Endothelial cell (in vitro differentiated cells): Measurements from ENCODE around the gene ADAMTSL1. TPM values are rescaled to one million over a fixed set of nuclear protein-coding genes. Genes with fewer than 3 reads are reported as not detected.
A peak's percentile ranks its signal among the peaks of the same experiment; 100 is the strongest.

Source experiments
- DNase-seq: peaks from one replicate; pipeline ENCODE4 v3.0.0; 2021; ENCODE audit warnings: low spot score
- H3K27ac Mint-ChIP-seq: one replicate; pipeline ENCODE4 v1.8.0; 2021; ENCODE audit warnings: mixed read lengths, inconsistent platforms; ENCODE audit not compliant: unreplicated experiment
- H3K27me3 Mint-ChIP-seq: one replicate; pipeline ENCODE4 v1.8.0; 2021; ENCODE audit warnings: mild to moderate bottlenecking, moderate library complexity, mixed read lengths, inconsistent platforms; ENCODE audit not compliant: unreplicated experiment
- H3K36me3 Mint-ChIP-seq: one replicate; pipeline ENCODE4 v1.8.0; 2021; ENCODE audit warnings: mild to moderate bottlenecking, low read depth, mixed read lengths, inconsistent platforms; ENCODE audit not compliant: unreplicated experiment
- H3K4me1 Mint-ChIP-seq: one replicate; pipeline ENCODE4 v1.8.0; 2021; ENCODE audit warnings: mild to moderate bottlenecking, mixed read lengths, inconsistent platforms; ENCODE audit not compliant: unreplicated experiment
- H3K4me3 Mint-ChIP-seq: one replicate; pipeline ENCODE4 v1.8.0; 2021; ENCODE audit warnings: mild to moderate bottlenecking, mixed read lengths, inconsistent platforms; ENCODE audit not compliant: unreplicated experiment
- H3K9me3 Mint-ChIP-seq: one replicate; pipeline ENCODE4 v1.8.0; 2021; ENCODE audit warnings: mixed read lengths, inconsistent platforms; ENCODE audit not compliant: unreplicated experiment
- total RNA-seq: library from RNA; stranded (reverse); fragmentation: NEBNext Ultra II Directional; extraction: Animal tissue kit (Norgen Biotek cat#: 25700); gene quantifications from one replicate; pipeline ENCODE4 v1.2.1, GENCODE V29; 2021; ENCODE audit not compliant: unreplicated experiment
- TF ChIP-seq, protein P1 (sequence below): fragments of 200-600 bp; sonication (generic); IDR thresholded peaks from one replicate; pipeline ENCODE4 v1.5.0; 2021; ENCODE audit warnings: antibody characterized with exemption; ENCODE audit not compliant: unreplicated experiment

Gene ADAMTSL1
- total RNA-seq, 1 donor from 2014 or later, result 18.2 TPM

DNA sequence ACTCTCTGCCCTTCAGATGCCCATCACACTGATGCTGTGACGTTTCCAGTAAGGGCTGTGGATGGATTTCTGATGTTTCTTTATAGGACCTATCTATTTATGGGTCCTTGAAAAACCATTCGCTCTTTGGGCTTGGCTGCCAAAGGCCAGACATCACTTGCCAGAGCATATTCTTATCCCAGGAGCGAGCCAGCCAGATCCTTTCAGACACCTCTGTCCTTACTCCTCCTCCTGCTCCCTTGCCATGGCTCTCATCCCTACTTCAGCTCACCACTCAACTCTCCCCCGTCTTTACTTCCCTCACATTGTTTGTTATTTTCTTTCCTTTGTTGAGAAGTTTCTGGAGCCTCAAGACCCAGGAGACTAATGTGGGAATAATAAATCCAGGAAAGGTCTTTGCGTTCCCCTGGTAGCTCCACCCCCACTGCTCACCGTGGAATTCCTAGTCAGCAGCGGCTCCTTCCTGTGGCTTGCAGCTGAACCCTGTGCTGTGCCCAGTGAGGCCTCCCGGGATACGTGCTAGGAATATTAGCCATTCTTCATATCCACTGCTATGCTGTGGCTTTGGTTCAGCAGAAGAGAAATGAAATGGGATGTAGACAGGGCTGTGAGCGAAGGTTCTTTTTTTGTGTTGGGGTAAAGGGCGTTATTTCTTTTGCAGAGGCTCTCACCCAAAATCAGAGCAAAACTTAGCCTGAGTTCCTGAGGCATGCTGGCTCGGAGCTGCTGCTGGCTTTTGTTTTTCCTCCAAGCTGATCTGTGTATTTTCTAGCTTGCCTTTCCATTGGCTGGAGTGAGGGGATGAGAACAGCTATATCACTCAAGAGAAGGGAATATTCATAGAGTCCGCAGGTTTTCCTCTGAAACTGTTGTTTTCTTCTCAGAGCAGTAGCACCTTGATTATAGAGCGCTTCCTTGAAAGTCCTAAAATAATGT lies 387.9 kb downstream of the ADAMTSL1 start:
- TF ChIP-seq, protein P1, sequence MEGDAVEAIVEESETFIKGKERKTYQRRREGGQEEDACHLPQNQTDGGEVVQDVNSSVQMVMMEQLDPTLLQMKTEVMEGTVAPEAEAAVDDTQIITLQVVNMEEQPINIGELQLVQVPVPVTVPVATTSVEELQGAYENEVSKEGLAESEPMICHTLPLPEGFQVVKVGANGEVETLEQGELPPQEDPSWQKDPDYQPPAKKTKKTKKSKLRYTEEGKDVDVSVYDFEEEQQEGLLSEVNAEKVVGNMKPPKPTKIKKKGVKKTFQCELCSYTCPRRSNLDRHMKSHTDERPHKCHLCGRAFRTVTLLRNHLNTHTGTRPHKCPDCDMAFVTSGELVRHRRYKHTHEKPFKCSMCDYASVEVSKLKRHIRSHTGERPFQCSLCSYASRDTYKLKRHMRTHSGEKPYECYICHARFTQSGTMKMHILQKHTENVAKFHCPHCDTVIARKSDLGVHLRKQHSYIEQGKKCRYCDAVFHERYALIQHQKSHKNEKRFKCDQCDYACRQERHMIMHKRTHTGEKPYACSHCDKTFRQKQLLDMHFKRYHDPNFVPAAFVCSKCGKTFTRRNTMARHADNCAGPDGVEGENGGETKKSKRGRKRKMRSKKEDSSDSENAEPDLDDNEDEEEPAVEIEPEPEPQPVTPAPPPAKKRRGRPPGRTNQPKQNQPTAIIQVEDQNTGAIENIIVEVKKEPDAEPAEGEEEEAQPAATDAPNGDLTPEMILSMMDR, result no peak
- no peaks in the 10 kb centered on the region for H3K36me3 Mint-ChIP-seq
- H3K9me3 Mint-ChIP-seq, result no peaks in the 10 kb centered on the region
- peak; percentile 21 for DNase-seq
- H3K27ac Mint-ChIP-seq, result no peak overlapping the region
- no peaks in the 10 kb centered on the region for H3K27me3 Mint-ChIP-seq
- H3K4me3 Mint-ChIP-seq, result no peak overlapping the region
- H3K4me1 Mint-ChIP-seq, result peaks cover 7% of the 10 kb centered on the region

DNA sequence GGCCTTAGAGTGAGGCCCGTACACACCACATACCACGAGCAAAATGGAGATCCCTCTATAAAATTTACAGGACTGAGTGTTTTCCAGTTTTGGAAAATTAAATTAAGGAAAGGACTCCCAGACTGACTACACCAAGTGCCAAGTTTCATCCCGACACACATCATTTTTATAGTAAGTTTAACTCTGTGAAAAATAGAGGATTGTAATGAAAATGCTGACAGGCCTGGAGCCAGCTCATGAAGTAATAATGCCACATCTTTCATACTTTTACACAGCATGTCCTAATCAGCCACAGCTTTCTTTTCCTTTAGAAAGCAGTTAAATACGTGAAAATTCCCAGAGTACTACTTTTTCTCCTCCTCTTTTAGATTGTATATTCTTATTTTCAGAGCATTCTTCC lies 389.8 kb downstream of the ADAMTSL1 start:
- no peaks in the 10 kb centered on the region for H3K27me3 Mint-ChIP-seq
- no peak overlapping the region for H3K27ac Mint-ChIP-seq
- peaks cover 7% of the 10 kb centered on the region for H3K4me1 Mint-ChIP-seq
- no peak overlapping the region for H3K4me3 Mint-ChIP-seq
- no peaks in the 10 kb centered on the region for H3K36me3 Mint-ChIP-seq
- H3K9me3 Mint-ChIP-seq, result no peaks in the 10 kb centered on the region
- TF ChIP-seq, protein P1, result no peak
- DNase-seq, result no peak

DNA sequence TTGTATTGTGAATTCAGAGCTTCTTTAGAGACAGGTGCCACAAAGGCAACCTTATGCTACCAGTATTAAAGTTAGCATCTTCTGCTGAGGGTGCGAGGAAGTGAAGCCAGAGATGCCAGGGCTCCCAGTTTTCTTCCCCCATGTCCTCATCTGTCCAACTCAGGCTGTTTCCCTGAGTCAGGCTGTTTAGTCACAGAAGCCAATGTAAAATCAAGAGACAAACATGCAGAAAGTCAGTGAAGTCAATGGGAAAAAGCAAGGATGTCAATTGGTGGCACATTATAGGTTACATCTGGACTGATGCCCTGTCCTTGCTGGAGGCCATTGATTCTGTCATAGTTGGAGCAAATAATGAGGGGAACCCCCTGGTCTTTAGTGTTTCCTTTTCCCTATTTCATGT lies 390.6 kb downstream of the ADAMTSL1 start:
- H3K4me1 Mint-ChIP-seq, result peaks cover 7% of the 10 kb centered on the region
- TF ChIP-seq, protein P1, result no peak
- no peak overlapping the region for H3K4me3 Mint-ChIP-seq
- H3K27me3 Mint-ChIP-seq, result no peaks in the 10 kb centered on the region
- H3K36me3 Mint-ChIP-seq, result peaks cover 1% of the 10 kb centered on the region
- H3K9me3 Mint-ChIP-seq, result peaks cover 1% of the 10 kb centered on the region
- no peak for DNase-seq
- H3K27ac Mint-ChIP-seq, result no peak overlapping the region

DNA sequence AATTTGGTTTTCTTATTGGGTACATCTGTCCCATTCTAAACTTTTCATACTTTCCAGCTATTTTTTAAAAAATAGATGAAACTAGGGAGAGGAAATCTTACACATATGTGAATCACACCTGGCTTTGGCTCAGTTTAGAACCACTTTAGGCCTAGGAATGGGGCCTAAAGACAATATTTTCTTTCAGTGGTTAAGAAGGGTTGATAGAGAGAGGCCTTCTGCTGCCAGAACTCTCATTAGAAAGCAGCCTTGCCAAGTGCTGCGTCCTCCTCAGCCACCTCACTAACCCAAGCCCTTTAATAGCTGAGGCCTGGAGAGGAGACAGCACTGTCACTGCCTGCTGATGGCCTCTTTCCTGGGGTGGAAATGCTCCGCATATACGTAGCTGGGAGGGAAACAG lies 391.6 kb downstream of the ADAMTSL1 start:
- TF ChIP-seq, protein P1, result no peak
- H3K36me3 Mint-ChIP-seq, result peaks cover 4% of the 10 kb centered on the region
- DNase-seq, result no peak
- H3K4me3 Mint-ChIP-seq, result no peak overlapping the region
- H3K27me3 Mint-ChIP-seq, result no peaks in the 10 kb centered on the region
- H3K4me1 Mint-ChIP-seq, result peaks cover 7% of the 10 kb centered on the region
- H3K9me3 Mint-ChIP-seq, result peaks cover 3% of the 10 kb centered on the region
- H3K27ac Mint-ChIP-seq, result no peak overlapping the region
